HepG2 (cell line): ENCODE results near the gene NACC2. TPM values are rescaled to one million over a fixed set of nuclear protein-coding genes. Genes with fewer than 3 reads are reported as not detected.

Experiments
- BHLHE40 ChIP-seq: IDR thresholded peaks from 2 replicates; pipeline ENCODE4 v1.6.1; 2011; ENCODE audit warnings: low read length, improper control_type of control experiment
- FOSL1 ChIP-seq: sonication (generic); formaldehyde crosslinking; IDR thresholded peaks from 2 replicates; pipeline ENCODE4 v1.9.0; 2021; ENCODE audit warnings: missing genetic modification reagents, borderline replicate concordance
- FOXP1 ChIP-seq, 2 experiments: fragments of 450-650 bp in 1 of 2; IDR thresholded peaks; 2 replicates each; pipeline ENCODE4 v1.6.1; 2017 to 2018; ENCODE audit warnings: antibody characterized with exemption in 1 of 2
- HMGXB3 ChIP-seq: sonication (generic); formaldehyde crosslinking; IDR thresholded peaks from 2 replicates; pipeline ENCODE4 v1.4.0; 2020; ENCODE audit warnings: missing genetic modification reagents, borderline replicate concordance
- KAT8 ChIP-seq: IDR thresholded peaks from 2 replicates; pipeline ENCODE4 v1.6.1; 2016; ENCODE audit warnings: missing genetic modification reagents, missing compliant biosample characterization
- PCBP2 ChIP-seq: fragments of 200-400 bp; formaldehyde crosslinking; optimal IDR thresholded peaks from 2 replicates; pipeline ENCODE3; 2018; ENCODE audit warnings: low read length, low read depth; ENCODE audit not compliant: poor library complexity, severe bottlenecking
- PLSCR1 ChIP-seq: sonication (generic); formaldehyde crosslinking; IDR thresholded peaks from 2 replicates; pipeline ENCODE4 v1.5.0; 2020; ENCODE audit warnings: missing genetic modification reagents, mild to moderate bottlenecking, borderline replicate concordance
- SP5 ChIP-seq: IDR thresholded peaks from 2 replicates; pipeline ENCODE4 v1.6.1; 2016; ENCODE audit warnings: low read depth, borderline replicate concordance
- TFAP4 ChIP-seq: sonication (generic); IDR thresholded peaks from 2 replicates; pipeline ENCODE4 v1.6.1; 2016; ENCODE audit warnings: low read depth, borderline replicate concordance
- TOPORS ChIP-seq: sonication (generic); formaldehyde crosslinking; IDR thresholded peaks from 2 replicates; pipeline ENCODE4 v1.8.0; 2023; ENCODE audit warnings: mild to moderate bottlenecking, missing genetic modification reagents
- ZBTB37 ChIP-seq: sonication (generic); formaldehyde crosslinking; IDR thresholded peaks from 2 replicates; pipeline ENCODE4 v1.4.0; 2020; ENCODE audit warnings: mild to moderate bottlenecking, missing genetic modification reagents
- ZBTB38 ChIP-seq: sonication (generic); formaldehyde crosslinking; IDR thresholded peaks from 2 replicates; pipeline ENCODE4 v1.5.1; 2020; ENCODE audit warnings: mild to moderate bottlenecking, missing genetic modification reagents
- ZIK1 ChIP-seq: sonication (generic); formaldehyde crosslinking; IDR thresholded peaks from 2 replicates; pipeline ENCODE4 v1.5.0; 2020; ENCODE audit warnings: mild to moderate bottlenecking, low read depth, missing genetic modification reagents, borderline replicate concordance
- ZMYM3 ChIP-seq: sonication (generic); formaldehyde crosslinking; IDR thresholded peaks from 2 replicates; pipeline ENCODE4 v1.5.1; 2020; ENCODE audit warnings: mild to moderate bottlenecking, missing genetic modification reagents
- ZNF180 ChIP-seq: sonication (generic); formaldehyde crosslinking; IDR thresholded peaks from 2 replicates; pipeline ENCODE4 v1.4.0; 2020; ENCODE audit warnings: low read depth, missing genetic modification reagents, borderline replicate concordance
- ZNF296 ChIP-seq: sonication (generic); formaldehyde crosslinking; conservative IDR thresholded peaks from 2 replicates; pipeline ENCODE4 v1.5.0; 2020; ENCODE audit warnings: mild to moderate bottlenecking, missing genetic modification reagents
- ZNF614 ChIP-seq: IDR thresholded peaks from 2 replicates; pipeline ENCODE4 v1.6.1; 2018; ENCODE audit warnings: missing biosample characterization, missing genetic modification reagents, inconsistent platforms, borderline replicate concordance
- polyA plus RNA-seq, 8 experiments: library from polyadenylated mRNA; depleted of rRNA in 3 of 8; stranded (reverse) in 7 of 8; unstranded in 1 of 8; fragments of >200 nt; fragmentation: Illumina TruSeq in 4 of 8; extraction: Trizol in 4 of 8; gene quantifications; 2 replicates each; pipeline versions ENCODE4 v1.2.1 to v1.2.3, GENCODE V29; 2011 to 2016; ENCODE audit warnings: low read depth in 4 of 8, missing spikeins in 1 of 8, mixed read lengths in 1 of 8; ENCODE audit not compliant: insufficient read depth in 1 of 8
- total RNA-seq, 5 experiments: library from RNA; depleted of rRNA; stranded (reverse); fragments of >200 nt; fragmentation: Illumina TruSeq; extraction: Trizol; gene quantifications; 2 replicates each; pipeline ENCODE4 v1.2.3, GENCODE V29; 2016; ENCODE audit warnings: low read depth in 1 of 5
- TF ChIP-seq, protein P1 (sequence below): sonication (generic); formaldehyde crosslinking; IDR thresholded peaks from 2 replicates; pipeline ENCODE4 v1.4.0; 2020; ENCODE audit warnings: mild to moderate bottlenecking, missing genetic modification reagents
- TF ChIP-seq, protein P2 (sequence below): sonication (generic); formaldehyde crosslinking; conservative IDR thresholded peaks from 2 replicates; pipeline ENCODE4 v1.8.0; 2022; ENCODE audit warnings: low read depth, missing genetic modification reagents

Gene NACC2
- total and polyA plus RNA-seq, 2 of the 13 experiments (the other 11 are each of a cell fraction or from before 2014, with no cell fraction given) = 5.9 to 12.3 TPM

DNA sequence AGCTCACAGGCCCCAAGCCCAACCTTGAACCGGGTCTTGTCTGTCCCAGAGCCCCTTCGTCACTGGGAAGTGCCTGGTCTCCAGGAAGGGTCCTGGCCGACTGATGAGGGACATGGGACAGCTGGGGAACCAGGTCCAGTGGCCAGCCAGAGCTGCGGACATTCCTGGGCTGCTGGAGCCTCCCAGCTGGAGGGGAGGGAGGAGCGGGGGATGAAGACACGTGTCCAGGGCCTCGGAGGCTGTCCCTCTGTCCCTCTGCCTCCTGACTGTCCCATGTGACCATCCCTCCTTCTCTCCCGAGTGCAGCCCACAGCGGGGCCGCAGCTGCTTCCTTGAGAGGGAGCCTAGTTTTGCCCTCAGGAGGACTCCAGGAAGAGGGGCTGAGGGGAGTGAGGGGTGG is 92.2 kb downstream of the NACC2 start (continued):
- no peak for TF ChIP-seq ZNF614 (CRISPR knock-in tag)
- no peak for TF ChIP-seq FOSL1
- TF ChIP-seq ZNF180 (CRISPR knock-in tag) = no peak
- no peak for TF ChIP-seq PCBP2
- TF ChIP-seq BHLHE40 = peak; percentile 49; the same call in 1 of the 2 replicates
- TF ChIP-seq SP5 (CRISPR knock-in tag) = peak; percentile 43; the same call in 1 of the 2 replicates
- no peak for TF ChIP-seq FOXP1 (IDR thresholded peaks at IDR 0.05)
- no peak for TF ChIP-seq FOXP1 (CRISPR knock-in tag; IDR thresholded peaks at IDR 0.05)
- TF ChIP-seq, protein P1, sequence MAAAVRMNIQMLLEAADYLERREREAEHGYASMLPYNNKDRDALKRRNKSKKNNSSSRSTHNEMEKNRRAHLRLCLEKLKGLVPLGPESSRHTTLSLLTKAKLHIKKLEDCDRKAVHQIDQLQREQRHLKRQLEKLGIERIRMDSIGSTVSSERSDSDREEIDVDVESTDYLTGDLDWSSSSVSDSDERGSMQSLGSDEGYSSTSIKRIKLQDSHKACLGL (CRISPR knock-in tag) = 0 out of 2 replicates have a peak, but pooled peaks have one; percentile 34
- TF ChIP-seq TOPORS = no peak
- no peak for TF ChIP-seq ZBTB37 (CRISPR knock-in tag)
- peak; percentile 49; the same call in 1 of the 2 replicates for TF ChIP-seq ZNF296 (CRISPR knock-in tag)
- peak; percentile 91; the same call in 1 of the 2 replicates for TF ChIP-seq TFAP4
- TF ChIP-seq ZBTB38 = 0 out of 2 replicates have a peak, but pooled peaks have one; percentile 18
- TF ChIP-seq KAT8 = no peak
- no peak for TF ChIP-seq HMGXB3 (CRISPR knock-in tag)
- no peak for TF ChIP-seq ZIK1 (CRISPR knock-in tag)
- peak; percentile 35; the same call in 1 of the 2 replicates for TF ChIP-seq ZMYM3 (CRISPR knock-in tag)
- TF ChIP-seq PLSCR1 (CRISPR knock-in tag) = no peak
- TF ChIP-seq, protein P2, sequence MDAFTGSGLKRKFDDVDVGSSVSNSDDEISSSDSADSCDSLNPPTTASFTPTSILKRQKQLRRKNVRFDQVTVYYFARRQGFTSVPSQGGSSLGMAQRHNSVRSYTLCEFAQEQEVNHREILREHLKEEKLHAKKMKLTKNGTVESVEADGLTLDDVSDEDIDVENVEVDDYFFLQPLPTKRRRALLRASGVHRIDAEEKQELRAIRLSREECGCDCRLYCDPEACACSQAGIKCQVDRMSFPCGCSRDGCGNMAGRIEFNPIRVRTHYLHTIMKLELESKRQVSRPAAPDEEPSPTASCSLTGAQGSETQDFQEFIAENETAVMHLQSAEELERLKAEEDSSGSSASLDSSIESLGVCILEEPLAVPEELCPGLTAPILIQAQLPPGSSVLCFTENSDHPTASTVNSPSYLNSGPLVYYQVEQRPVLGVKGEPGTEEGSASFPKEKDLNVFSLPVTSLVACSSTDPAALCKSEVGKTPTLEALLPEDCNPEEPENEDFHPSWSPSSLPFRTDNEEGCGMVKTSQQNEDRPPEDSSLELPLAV (CRISPR knock-in tag) = no peak
